Measurements from ENCODE around the gene LRMDA.

The LRMDA gene

GRCh38 chr10:76397181-76398042 is 966.0 kb downstream of the LRMDA start:
- no peak for DNase-seq

- no peak for DNase-seq
Observed at GRCh38 chr10:76398043-76398710, 966.8 kb downstream of the LRMDA start.

GRCh38 chr10:76399226-76399625 is 967.8 kb downstream of the LRMDA start:
- no peak for DNase-seq

GRCh38 chr10:76401006-76401405 is 969.6 kb downstream of the LRMDA start:
- DNase-seq: no peak

GRCh38 chr10:76403912-76404311 is 972.5 kb downstream of the LRMDA start:
- DNase-seq: no peak

GRCh38 chr10:76404531-76404930 is 973.1 kb downstream of the LRMDA start:
- no peak for DNase-seq

- DNase-seq: no peak
Observed at GRCh38 chr10:76405922-76406321, 974.5 kb downstream of the LRMDA start.

GRCh38 chr10:76408646-76409045 is 977.2 kb downstream of the LRMDA start:
- no peak for DNase-seq

GRCh38 chr10:76411729-76412435 is 980.5 kb downstream of the LRMDA start:
- no peak for DNase-seq

- DNase-seq: no peak
Observed at GRCh38 chr10:76415554-76415953, 984.1 kb downstream of the LRMDA start.

- DNase-seq: no peak
Observed at GRCh38 chr10:76416642-76417041, 985.2 kb downstream of the LRMDA start.

GRCh38 chr10:76420725-76421124 is 989.3 kb downstream of the LRMDA start:
- DNase-seq: no peak

GRCh38 chr10:76422769-76423168 is 991.3 kb downstream of the LRMDA start:
- no peak for DNase-seq

- no peak for DNase-seq
Observed at GRCh38 chr10:76428551-76429367, 997.3 kb downstream of the LRMDA start.

GRCh38 chr10:76429368-76430060 is 998.1 kb downstream of the LRMDA start:
- no peak for DNase-seq

GRCh38 chr10:76430061-76430645 is 998.7 kb downstream of the LRMDA start:
- no peak for DNase-seq

GRCh38 chr10:76432016-76433012 is 1000.9 kb downstream of the LRMDA start:
- DNase-seq: no peak

GRCh38 chr10:76433161-76434005 is 1002.0 kb downstream of the LRMDA start:
- DNase-seq: no peak

- no peak for DNase-seq
Observed at GRCh38 chr10:76435157-76435556, 1003.7 kb downstream of the LRMDA start.
